Measurements from ENCODE around the gene DENND1A. TPM values are rescaled to one million over a fixed set of nuclear protein-coding genes. Genes with fewer than 3 reads are reported as not detected.
"Not testable (repeated sequence)": the region's sequence is repeated elsewhere in the genome, so short reads cannot be mapped to it uniquely, and the experiment has no call there.

Gene DENND1A
- total and polyA plus RNA-seq, 7 donors, result 12.8 to 33.2 (median 19.2) TPM

DNA sequence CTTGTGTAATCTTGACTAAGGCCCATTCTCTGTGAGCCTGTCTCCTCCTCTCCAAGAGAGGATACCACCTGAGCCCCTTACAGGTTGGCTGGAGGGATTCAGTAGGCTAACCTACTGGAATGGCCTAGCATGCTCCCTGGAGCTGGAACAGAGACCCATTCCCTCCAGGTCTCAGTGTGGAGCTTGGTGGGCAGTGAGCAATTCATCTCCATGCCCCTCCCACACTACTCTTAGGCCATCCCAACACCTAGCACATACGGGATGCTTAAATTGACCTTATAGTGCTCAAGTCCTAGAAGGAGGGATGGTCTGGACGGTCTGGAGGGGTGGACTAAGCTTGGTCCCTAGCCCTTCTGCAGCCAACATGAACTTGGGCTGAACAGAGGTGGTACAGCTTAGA, 498.3 kb downstream of the DENND1A start:
- intact Hi-C loops (cut with DNase I), result no loop called here
- peak; percentile 29 for DNase-seq
- no peak overlapping the region for H3K27ac ChIP-seq
- H3K4me3 ChIP-seq, result no peak overlapping the region
- TF ChIP-seq POLR2A (IDR thresholded peaks at IDR 0.05), result no peak
- no peak for TF ChIP-seq EP300 (IDR thresholded peaks at IDR 0.05)
- TF ChIP-seq, protein P1, sequence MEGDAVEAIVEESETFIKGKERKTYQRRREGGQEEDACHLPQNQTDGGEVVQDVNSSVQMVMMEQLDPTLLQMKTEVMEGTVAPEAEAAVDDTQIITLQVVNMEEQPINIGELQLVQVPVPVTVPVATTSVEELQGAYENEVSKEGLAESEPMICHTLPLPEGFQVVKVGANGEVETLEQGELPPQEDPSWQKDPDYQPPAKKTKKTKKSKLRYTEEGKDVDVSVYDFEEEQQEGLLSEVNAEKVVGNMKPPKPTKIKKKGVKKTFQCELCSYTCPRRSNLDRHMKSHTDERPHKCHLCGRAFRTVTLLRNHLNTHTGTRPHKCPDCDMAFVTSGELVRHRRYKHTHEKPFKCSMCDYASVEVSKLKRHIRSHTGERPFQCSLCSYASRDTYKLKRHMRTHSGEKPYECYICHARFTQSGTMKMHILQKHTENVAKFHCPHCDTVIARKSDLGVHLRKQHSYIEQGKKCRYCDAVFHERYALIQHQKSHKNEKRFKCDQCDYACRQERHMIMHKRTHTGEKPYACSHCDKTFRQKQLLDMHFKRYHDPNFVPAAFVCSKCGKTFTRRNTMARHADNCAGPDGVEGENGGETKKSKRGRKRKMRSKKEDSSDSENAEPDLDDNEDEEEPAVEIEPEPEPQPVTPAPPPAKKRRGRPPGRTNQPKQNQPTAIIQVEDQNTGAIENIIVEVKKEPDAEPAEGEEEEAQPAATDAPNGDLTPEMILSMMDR (IDR thresholded peaks at IDR 0.05), result no peak
- TF ChIP-seq POLR2AphosphoS5 (IDR thresholded peaks at IDR 0.05), result no peak
- H3K36me3 ChIP-seq, result peaks cover 0 to 33% (median 2%) of the 10 kb centered on the region in 4 donors
- no peaks in the 10 kb centered on the region for H3K9me3 ChIP-seq
- H3K27me3 ChIP-seq, result no peaks in the 10 kb centered on the region
- WGBS, 2 donors, result 87 to 94% methylated on average over 2 of the region's 2 CpGs
- H3K4me1 ChIP-seq, result no peaks in the 10 kb centered on the region

DNA sequence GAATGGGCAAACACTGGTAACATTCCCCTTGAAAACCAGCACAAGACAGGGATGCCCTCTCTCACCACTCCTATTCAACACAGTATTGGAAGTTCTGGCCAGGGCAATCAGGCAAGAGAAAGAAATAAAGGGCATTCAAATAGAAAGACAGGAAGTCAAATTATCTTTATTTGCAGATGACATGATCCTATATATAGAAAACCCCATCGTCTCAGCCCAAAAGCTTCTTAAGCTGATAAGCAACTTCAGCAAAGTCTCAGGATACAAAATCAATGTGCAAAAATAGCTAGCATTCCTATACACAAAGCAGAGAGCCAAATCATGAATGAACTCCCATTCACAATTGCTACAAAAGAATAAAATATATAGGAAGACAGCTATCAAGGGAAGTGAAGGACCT, 501.5 kb downstream of the DENND1A start:
- H3K4me3 ChIP-seq; intact Hi-C loops (cut with DNase I); H3K27me3 ChIP-seq; H3K4me1 ChIP-seq; DNase-seq; H3K27ac ChIP-seq; H3K9me3 ChIP-seq: not testable (repeated sequence)
- H3K36me3 ChIP-seq, result peaks cover 0 to 31% (median 0%) of the 10 kb centered on the region in 4 donors
- WGBS, 2 donors, result 61 to 86% methylated on average over 1 of the region's 1 CpG

DNA sequence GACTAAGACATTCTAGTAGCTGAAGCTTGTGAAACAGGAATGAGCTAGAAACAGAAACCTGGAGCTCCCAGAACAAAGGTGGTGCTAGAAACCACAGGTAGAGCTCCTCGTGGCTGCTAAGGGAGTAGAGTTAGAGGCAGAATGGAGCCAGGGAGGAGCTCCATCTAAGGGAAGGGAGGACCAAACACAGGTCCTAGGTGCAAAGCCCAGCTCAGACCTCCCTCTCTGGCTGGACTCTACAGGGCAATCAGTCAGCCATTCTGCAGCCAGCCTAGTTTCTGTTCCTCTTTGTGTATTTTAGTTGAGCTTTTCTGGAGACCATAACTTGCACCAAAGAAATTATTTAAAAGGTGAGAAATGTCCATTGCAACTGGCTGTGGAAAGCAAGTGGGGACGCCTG, 503.5 kb downstream of the DENND1A start:
- 58 to 73% methylated on average over 2 of the region's 2 CpGs for WGBS, 2 donors
- H3K27ac ChIP-seq, result no peak overlapping the region
- H3K4me1 ChIP-seq, result no peaks in the 10 kb centered on the region
- H3K9me3 ChIP-seq, result no peaks in the 10 kb centered on the region
- TF ChIP-seq POLR2A (IDR thresholded peaks at IDR 0.05), result no peak
- TF ChIP-seq, protein P1 (IDR thresholded peaks at IDR 0.05), result no peak
- intact Hi-C loops (cut with DNase I), result no loop called here
- no peak for DNase-seq
- H3K36me3 ChIP-seq, result peaks cover 0 to 30% (median 0%) of the 10 kb centered on the region in 4 donors
- H3K27me3 ChIP-seq, result no peaks in the 10 kb centered on the region
- no peak overlapping the region for H3K4me3 ChIP-seq

DNA sequence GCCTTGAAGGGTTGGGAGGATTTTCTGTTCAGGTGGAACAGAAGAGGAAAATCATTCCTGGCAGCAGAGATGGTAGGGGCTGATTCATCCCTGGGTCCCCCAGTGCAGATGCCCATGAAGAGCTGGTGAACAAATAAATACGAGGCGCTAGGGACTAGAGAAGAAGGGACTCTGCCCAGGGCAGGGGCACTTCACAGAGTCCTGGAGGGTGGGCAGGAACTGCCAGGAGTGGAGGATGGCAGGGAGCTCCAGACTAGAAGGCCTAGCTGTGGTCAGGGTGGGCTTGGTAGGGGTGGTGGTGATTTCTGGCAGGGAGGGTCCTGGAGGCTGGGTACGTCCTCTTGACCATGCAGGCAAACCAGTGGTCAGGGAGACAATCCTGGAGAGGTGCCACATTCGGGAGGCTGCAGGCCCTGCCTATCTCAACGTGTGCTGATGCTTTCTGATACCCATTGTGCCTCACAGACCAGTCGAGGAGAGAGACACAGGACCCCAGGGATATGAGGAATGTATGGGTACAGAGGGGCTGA, 504.0 kb downstream of the DENND1A start:
- intact Hi-C loops (cut with DNase I), result no loop called here
- H3K9me3 ChIP-seq, result no peaks in the 10 kb centered on the region
- H3K27me3 ChIP-seq, result no peaks in the 10 kb centered on the region
- no peaks in the 10 kb centered on the region for H3K4me1 ChIP-seq
- H3K36me3 ChIP-seq, result peaks cover 0 to 27% (median 0%) of the 10 kb centered on the region in 4 donors
- WGBS, 2 donors, result 87 to 96% methylated on average over 6 of the region's 6 CpGs
- no peak overlapping the region for H3K27ac ChIP-seq
- peak; percentile 32 for DNase-seq
- TF ChIP-seq EP300 (IDR thresholded peaks at IDR 0.05) (no peak), POLR2A (IDR thresholded peaks at IDR 0.05) (no peak), POLR2AphosphoS5 (IDR thresholded peaks at IDR 0.05) (no peak)
- TF ChIP-seq, protein P1 (IDR thresholded peaks at IDR 0.05), result no peak
- no peak overlapping the region for H3K4me3 ChIP-seq

DNA sequence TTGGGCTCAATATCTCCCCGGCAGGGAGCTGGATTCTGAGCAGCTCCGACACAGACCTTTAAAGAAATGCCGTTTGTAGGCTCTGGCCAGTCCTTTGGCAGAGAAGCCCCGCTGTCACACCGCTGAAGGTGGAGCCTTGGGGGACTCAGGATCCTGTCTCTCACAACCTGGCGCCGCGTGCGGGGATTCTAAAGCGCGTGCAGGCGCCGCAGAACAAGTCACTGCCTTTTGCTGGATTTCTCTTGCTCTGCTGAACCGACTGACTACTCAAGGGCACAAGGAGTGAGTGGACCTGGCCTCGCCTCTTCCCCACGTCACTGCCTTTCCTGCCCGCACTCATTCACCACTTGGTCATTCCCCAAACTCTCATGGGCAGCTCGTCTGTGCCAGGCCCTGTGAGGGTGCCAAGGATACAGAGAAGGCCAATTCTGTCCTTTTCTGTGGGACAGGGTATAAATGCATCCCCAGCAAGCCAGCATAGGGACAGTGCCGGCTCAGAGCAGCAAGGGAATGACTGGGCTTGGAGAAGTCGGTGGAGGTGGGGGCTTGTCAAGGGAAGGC, 504.6 kb downstream of the DENND1A start:
- intact Hi-C loops (cut with DNase I), result no loop called here
- WGBS, 2 donors, result 94 to 97% methylated on average over 20 of the region's 20 CpGs
- Histone ChIP-seq H3K27me3 (no peaks in the 10 kb centered on the region), H3K36me3 (peaks cover 0 to 26% (median 0%) of the 10 kb centered on the region in 4 donors), H3K4me1 (no peaks in the 10 kb centered on the region), H3K4me3 (no peak overlapping the region), H3K27ac (no peak overlapping the region), H3K9me3 (no peaks in the 10 kb centered on the region)
- DNase-seq, result no peak
- TF ChIP-seq EP300 (IDR thresholded peaks at IDR 0.05) (no peak), POLR2AphosphoS5 (IDR thresholded peaks at IDR 0.05) (no peak), POLR2A (IDR thresholded peaks at IDR 0.05) (no peak)
- TF ChIP-seq, protein P1 (IDR thresholded peaks at IDR 0.05), result no peak
